Psoas muscle (tissue), 8 donors: ENCODE data around the gene FOLR3. TPM values are rescaled to one million over a fixed set of nuclear protein-coding genes. Genes with fewer than 3 reads are reported as not detected.

ENCODE experiments used
- ATAC-seq, 4 donors: fragments of 200-7000 bp; cut with Tn5 transposase; one replicate each; pipeline ENCODE4 v1.9.1; 2020; ENCODE audit warnings: moderate library complexity in 3 of 4, mild to moderate bottlenecking in 2 of 4
- DNase-seq, 2 donors: peaks; one replicate each; pipeline ENCODE4 v3.0.0-alpha.2; 2020
- H3K27ac ChIP-seq: fragments of 200-600 bp; one replicate; pipeline ENCODE4 v1.8.0; 2022
- H3K27me3 ChIP-seq, 3 donors: fragments of 200-600 bp in 1 of 3; one replicate each; pipeline versions ENCODE4 v1.6.1 to v1.8.0; 2013 to 2022; ENCODE audit warnings: low read length in 2 of 3, mild to moderate bottlenecking in 2 of 3, moderate library complexity in 1 of 3; ENCODE audit not compliant: insufficient read depth in 3 of 3
- H3K36me3 ChIP-seq, 2 donors: fragments of 200-600 bp in 1 of 2; one replicate each; pipeline versions ENCODE4 v1.6.1 to v1.8.0; 2013 to 2022; ENCODE audit warnings: low read depth in 1 of 2, mild to moderate bottlenecking in 1 of 2, moderate library complexity in 1 of 2; ENCODE audit not compliant: insufficient read depth in 1 of 2
- H3K4me1 ChIP-seq: fragments of 200-600 bp; one replicate; pipeline ENCODE4 v1.8.0; 2022
- H3K4me3 ChIP-seq: fragments of 200-600 bp; one replicate; pipeline ENCODE4 v1.8.0; 2022; ENCODE audit warnings: mild to moderate bottlenecking
- H3K9me3 ChIP-seq: fragments of 200-600 bp; one replicate; pipeline ENCODE4 v1.8.0; 2022
- CTCF ChIP-seq: fragments of 200-600 bp; IDR thresholded peaks from one replicate; pipeline ENCODE4 v1.8.0; 2022; ENCODE audit warnings: antibody characterized with exemption
- WGBS, 3 donors: extraction: QIAGEN DNeasy Blood & Tissue Kit; methylation state at CpG; one replicate each; pipeline versions ENCODE4 v1.1.6 to v1.1.7; 2013; 5-methylcytosine and 5-hydroxymethylcytosine counted together
- intact Hi-C, 2 donors: fragments of 100-400 bp; cut with DNase I; formaldehyde crosslinking; loops; one replicate each; pipeline versions ENCODE4 v1.11.0 to v1.14.2; 2022
- polyA plus RNA-seq, 3 donors: library from polyadenylated mRNA; stranded (reverse); fragments of 200-250 nt; gene quantifications; one replicate each; pipeline ENCODE4 v1.2.3, GENCODE V29; 2013
- total RNA-seq, 4 donors: library from RNA; stranded (reverse); fragmentation: NEBNext Ultra II Directional in 2 of 4; extraction: Animal tissue kit (Norgen Biotek cat#: 25700) in 2 of 4; gene quantifications; one replicate each; pipeline versions ENCODE4 v1.2.1 to v1.2.4, GENCODE V29; 2021 to 2023
- donor health status: healthy with polysubstance abuse.
- donor health status: DM: no; HTN: no; CAD: no; lungs with moderate emphysema.
- donor health status: Bipolar disorder and iron deficiency.
- donor health status: healthy.
- donor health status: DM: yes; HTN: yes; CAD: no.
- donor health status: DM: no; HTN: no; CAD: no.
- donor health status: DM: no; HTN: no; CAD: no.
- donor health status: DM: yes; HTN: yes; CAD: no.

Gene FOLR3
- total and polyA plus RNA-seq, 7 donors: 0.09 to 0.58 TPM; not detected in 5

GRCh38 chr11:72120930-72121329, 14.6 kb upstream of the FOLR3 start:
- H3K27me3 ChIP-seq: peaks cover 0 to 3% (median 0%) of the 10 kb centered on the region in 3 donors
- no peaks in the 10 kb centered on the region for H3K36me3 ChIP-seq
- intact Hi-C loops: no loop called here
- ATAC-seq (no peak), DNase-seq (no peak)
- no peak overlapping the region for H3K4me3 ChIP-seq
- 59 to 81% (median 72%) methylated on average over 2 of the region's 2 CpGs for WGBS, 3 donors
- TF ChIP-seq CTCF: no peak
- H3K9me3 ChIP-seq: no peaks in the 10 kb centered on the region
- no peak overlapping the region for H3K27ac ChIP-seq
- no peaks in the 10 kb centered on the region for H3K4me1 ChIP-seq

GRCh38 chr11:72122607-72123006, 12.9 kb upstream of the FOLR3 start:
- WGBS, 3 donors: 81 to 93% (median 86%) methylated on average over 1 of the region's 1 CpG
- Histone ChIP-seq H3K9me3 (no peaks in the 10 kb centered on the region), H3K4me1 (no peaks in the 10 kb centered on the region), H3K36me3 (no peaks in the 10 kb centered on the region), H3K27me3 (peaks cover 0 to 3% (median 0%) of the 10 kb centered on the region in 3 donors), H3K27ac (no peak overlapping the region), H3K4me3 (no peak overlapping the region)
- intact Hi-C loops: no loop called here
- TF ChIP-seq CTCF: no peak
- no peak for DNase-seq
- no peak for ATAC-seq

- no peak overlapping the region for H3K4me3 ChIP-seq
Observed at GRCh38 chr11:72123117-72123653, 12.3 kb upstream of the FOLR3 start.

GRCh38 chr11:72124046-72124445, 11.5 kb upstream of the FOLR3 start:
- H3K4me3 ChIP-seq: no peak overlapping the region
- WGBS, 3 donors: 65 to 86% (median 65%) methylated on average over 5 to 6 of the region's 6 CpGs
- H3K27ac ChIP-seq: no peak overlapping the region
- intact Hi-C loops: no loop called here
- H3K4me1 ChIP-seq: no peaks in the 10 kb centered on the region
- H3K9me3 ChIP-seq: no peaks in the 10 kb centered on the region
- ATAC-seq: no peak
- DNase-seq: no peak
- peaks cover 0 to 3% (median 0%) of the 10 kb centered on the region in 3 donors for H3K27me3 ChIP-seq
- no peaks in the 10 kb centered on the region for H3K36me3 ChIP-seq
- TF ChIP-seq CTCF: no peak

More at GRCh38 chr11:72123117-72123653, 12.3 kb upstream of the FOLR3 start:
- no peak for ATAC-seq
- TF ChIP-seq CTCF: no peak
- Histone ChIP-seq H3K4me1 (no peaks in the 10 kb centered on the region), H3K27ac (no peak overlapping the region), H3K27me3 (peaks cover 0 to 3% (median 0%) of the 10 kb centered on the region in 3 donors), H3K36me3 (no peaks in the 10 kb centered on the region), H3K9me3 (no peaks in the 10 kb centered on the region)
- 76 to 82% (median 77%) methylated on average over 3 of the region's 3 CpGs for WGBS, 3 donors
- no peak for DNase-seq
- intact Hi-C loops: no loop called here

- Histone ChIP-seq H3K9me3 (no peaks in the 10 kb centered on the region), H3K36me3 (no peaks in the 10 kb centered on the region), H3K4me3 (no peak overlapping the region), H3K27me3 (peaks cover 0 to 2% (median 0%) of the 10 kb centered on the region in 3 donors), H3K4me1 (no peaks in the 10 kb centered on the region), H3K27ac (no peak overlapping the region)
- WGBS, 3 donors: 60 to 69% (median 62%) methylated on average over 1 of the region's 1 CpG
- DNase-seq: no peak
- intact Hi-C loops: no loop called here
- TF ChIP-seq CTCF: no peak
- ATAC-seq: no peak
Observed at GRCh38 chr11:72125956-72126355, 9.6 kb upstream of the FOLR3 start.
